Vagina (tissue), 2 donors: ENCODE measurements around the gene BAG3. TPM values are rescaled to one million over a fixed set of nuclear protein-coding genes. Genes with fewer than 3 reads are reported as not detected.

Source experiments
- DNase-seq, 2 donors: peaks; one replicate each; pipeline ENCODE4 v3.0.0-alpha.2; 2017; ENCODE audit errors: extremely low spot score in 2 of 2
- H3K27ac ChIP-seq: fragments of 200-600 bp; sonication (generic); one replicate; pipeline ENCODE4 v1.5.1; 2019
- H3K27me3 ChIP-seq: fragments of 200-600 bp; sonication (generic); one replicate; pipeline ENCODE4 v1.5.1; 2019
- H3K36me3 ChIP-seq, 2 donors: fragments of 200-600 bp; sonication (generic); one replicate each; pipeline ENCODE4 v1.5.1; 2017 to 2019
- H3K4me1 ChIP-seq: fragments of 200-600 bp; sonication (generic); one replicate; pipeline ENCODE4 v1.5.1; 2019
- H3K4me3 ChIP-seq, 2 donors: fragments of 200-600 bp; sonication (generic); 1 replicate in 1 of 2; 2 replicates in 1 of 2; pipeline ENCODE4 v1.5.1; 2016 to 2019
- H3K9me3 ChIP-seq: fragments of 200-600 bp; sonication (generic); one replicate; pipeline ENCODE4 v1.5.1; 2019
- CTCF ChIP-seq, 3 experiments: fragments of 450-650 bp in 2 of 3; fragments of 200-600 bp in 1 of 3; sonication (generic) in 1 of 3; IDR thresholded peaks; one replicate each; pipeline ENCODE4 v1.5.1; 2017 to 2019; ENCODE audit warnings: antibody characterized with exemption in 3 of 3, mild to moderate bottlenecking in 2 of 3, moderate library complexity in 2 of 3
- POLR2A ChIP-seq, 2 donors: fragments of 450-650 bp; IDR thresholded peaks; one replicate each; pipeline ENCODE4 v1.6.1; 2017; ENCODE audit warnings: antibody characterized with exemption in 2 of 2, mild to moderate bottlenecking in 2 of 2, moderate library complexity in 2 of 2
- POLR2AphosphoS5 ChIP-seq, 2 donors: sonication (generic); formaldehyde crosslinking; IDR thresholded peaks; one replicate each; pipeline ENCODE4 v1.9.0; 2017; ENCODE audit warnings: antibody characterized with exemption in 2 of 2, mild to moderate bottlenecking in 2 of 2, low read depth in 1 of 2; ENCODE audit not compliant: insufficient read depth in 1 of 2
- intact Hi-C: fragments of 100-400 bp; cut with DNase I; formaldehyde crosslinking; loops from one replicate; pipeline ENCODE4 v1.15.1; 2023
- total RNA-seq: library from RNA; depleted of rRNA; stranded (reverse); fragments of >200 nt; gene quantifications from one replicate; pipeline ENCODE4 v1.2.3, GENCODE V29; 2016

BAG3 gene
- total RNA-seq, 1 donor from 2014 or later: 69.0 TPM

- H3K27me3 ChIP-seq: no peaks in the 10 kb centered on the region
- intact Hi-C loops: no loop called here
- TF ChIP-seq POLR2AphosphoS5 (IDR thresholded peaks at IDR 0.05; ENCODE audit: insufficient read depth in 1 of 2, low read depth in 1 of 2): no peak
- TF ChIP-seq CTCF (IDR thresholded peaks at IDR 0.05): no peak
- TF ChIP-seq POLR2A (IDR thresholded peaks at IDR 0.05): no peak
- DNase-seq: no peak
- H3K36me3 ChIP-seq: no peaks in the 10 kb centered on the region
- H3K4me3 ChIP-seq: no peak overlapping the region
- H3K9me3 ChIP-seq: no peaks in the 10 kb centered on the region
- H3K27ac ChIP-seq: no peak overlapping the region
- peaks cover 16% of the 10 kb centered on the region for H3K4me1 ChIP-seq
Measured at GRCh38 chr10:119691726-119692125, 40.5 kb downstream of the BAG3 start.

- DNase-seq: no peak
- no peaks in the 10 kb centered on the region for H3K36me3 ChIP-seq
- TF ChIP-seq CTCF (IDR thresholded peaks at IDR 0.05): no peak
- TF ChIP-seq POLR2A (IDR thresholded peaks at IDR 0.05): no peak
- TF ChIP-seq POLR2AphosphoS5 (IDR thresholded peaks at IDR 0.05; ENCODE audit: insufficient read depth in 1 of 2, low read depth in 1 of 2): no peak
- intact Hi-C loops: no loop called here
- H3K9me3 ChIP-seq: no peaks in the 10 kb centered on the region
- no peaks in the 10 kb centered on the region for H3K4me1 ChIP-seq
- H3K27ac ChIP-seq: no peak overlapping the region
- H3K27me3 ChIP-seq: no peaks in the 10 kb centered on the region
- H3K4me3 ChIP-seq: no peak overlapping the region
Measured at GRCh38 chr10:119693262-119693957, 42.2 kb downstream of the BAG3 start.

- intact Hi-C loops: no loop called here
- Histone ChIP-seq H3K36me3 (no peaks in the 10 kb centered on the region), H3K4me1 (no peaks in the 10 kb centered on the region), H3K27me3 (no peaks in the 10 kb centered on the region), H3K9me3 (no peaks in the 10 kb centered on the region), H3K4me3 (no peak overlapping the region), H3K27ac (no peak overlapping the region)
- no peak for DNase-seq
- TF ChIP-seq POLR2A (IDR thresholded peaks at IDR 0.05): no peak
- TF ChIP-seq CTCF (IDR thresholded peaks at IDR 0.05): no peak
- no peak for TF ChIP-seq POLR2AphosphoS5 (IDR thresholded peaks at IDR 0.05; ENCODE audit: insufficient read depth in 1 of 2, low read depth in 1 of 2)
Measured at GRCh38 chr10:119694608-119695007, 43.4 kb downstream of the BAG3 start.

DNA sequence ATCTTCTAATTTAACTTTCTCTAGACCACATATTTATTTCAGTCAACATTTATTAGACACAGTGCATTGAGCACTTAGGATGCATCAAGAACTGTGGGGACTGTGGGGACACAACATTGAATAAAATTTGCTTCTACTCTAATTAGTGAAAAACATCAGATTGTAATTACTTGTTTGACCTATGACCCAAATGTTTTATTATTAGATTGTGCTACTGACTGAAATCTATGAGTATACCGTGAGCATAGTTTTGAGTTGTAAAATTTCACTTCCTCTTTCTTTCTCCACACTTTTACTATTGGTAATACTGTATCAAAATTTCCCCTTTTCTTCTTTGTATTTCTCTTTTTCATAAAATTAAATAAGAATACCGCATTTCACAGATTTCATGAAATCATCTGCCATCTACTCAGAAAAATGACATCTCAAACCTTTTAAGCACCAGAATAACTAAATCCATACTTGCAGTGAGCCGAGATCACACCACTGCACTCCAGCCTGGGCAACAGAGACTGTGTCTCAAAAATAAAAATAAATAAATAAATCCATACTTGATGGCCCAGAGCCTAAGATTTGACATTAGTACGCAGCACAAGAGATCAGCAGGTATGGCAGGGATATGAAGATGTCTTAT is 49.3 kb downstream of the BAG3 start:
- H3K4me3 ChIP-seq: no peak overlapping the region
- no peak overlapping the region for H3K27ac ChIP-seq
- H3K9me3 ChIP-seq: no peaks in the 10 kb centered on the region
- H3K36me3 ChIP-seq: no peaks in the 10 kb centered on the region
- TF ChIP-seq POLR2A (IDR thresholded peaks at IDR 0.05): no peak
- TF ChIP-seq CTCF (IDR thresholded peaks at IDR 0.05): no peak
- TF ChIP-seq POLR2AphosphoS5 (IDR thresholded peaks at IDR 0.05; ENCODE audit: insufficient read depth in 1 of 2, low read depth in 1 of 2): no peak
- no peak for DNase-seq
- no peaks in the 10 kb centered on the region for H3K4me1 ChIP-seq
- no peaks in the 10 kb centered on the region for H3K27me3 ChIP-seq
- intact Hi-C loops: no loop called here

GRCh38 chr10:119701861-119702260 is 50.7 kb downstream of the BAG3 start:
- H3K36me3 ChIP-seq: no peaks in the 10 kb centered on the region
- intact Hi-C loops: no loop called here
- no peaks in the 10 kb centered on the region for H3K4me1 ChIP-seq
- no peaks in the 10 kb centered on the region for H3K27me3 ChIP-seq
- TF ChIP-seq POLR2A (IDR thresholded peaks at IDR 0.05): no peak
- H3K27ac ChIP-seq: no peak overlapping the region
- DNase-seq: no peak
- H3K4me3 ChIP-seq: no peak overlapping the region
- H3K9me3 ChIP-seq: no peaks in the 10 kb centered on the region
